Ramos (cell line): ENCODE results near the gene ERGIC3.

Source experiments
- in situ Hi-C: fragments of 300-500 bp; cut with MboI; formaldehyde crosslinking; loops from one replicate; pipeline ENCODE4 v1.14.3; 2022; ENCODE audit warnings: low sequenced_read_pairs; ENCODE audit not compliant: unreplicated experiment

Gene ERGIC3

GRCh38 chr20:35541783-35542662 lies at the start of gene ERGIC3:
Gene ERGIC3 (plus strand): TSS chr20:35542078. CDS start chr20:35542098, 20 bp downstream.
- in situ Hi-C loops: no loop called here

- in situ Hi-C loops: no loop called here
Observed at GRCh38 chr20:35492352-35492751, 49.5 kb upstream of the ERGIC3 start.

- in situ Hi-C loops: no loop called here
Observed at GRCh38 chr20:35496481-35496880, 45.4 kb upstream of the ERGIC3 start.

- in situ Hi-C loops: no loop called here
Observed at GRCh38 chr20:35497320-35497719, 44.6 kb upstream of the ERGIC3 start.

GRCh38 chr20:35497780-35498189 lies 44.1 kb upstream of the ERGIC3 start:
- in situ Hi-C loops: no loop called here

GRCh38 chr20:35499271-35499670 lies 42.6 kb upstream of the ERGIC3 start:
- in situ Hi-C loops: no loop called here

- in situ Hi-C loops: no loop called here
Observed at GRCh38 chr20:35502352-35502751, 39.5 kb upstream of the ERGIC3 start.

- in situ Hi-C loops: no loop called here
Observed at GRCh38 chr20:35503281-35503680, 38.6 kb upstream of the ERGIC3 start.

- in situ Hi-C loops: no loop called here
Observed at GRCh38 chr20:35503841-35504561, 37.9 kb upstream of the ERGIC3 start.

GRCh38 chr20:35504751-35505150 lies 37.1 kb upstream of the ERGIC3 start:
- in situ Hi-C loops: no loop called here

GRCh38 chr20:35506179-35506578 lies 35.7 kb upstream of the ERGIC3 start:
- in situ Hi-C loops: no loop called here

GRCh38 chr20:35506872-35507638 lies 34.8 kb upstream of the ERGIC3 start:
- in situ Hi-C loops: no loop called here

- in situ Hi-C loops: no loop called here
Observed at GRCh38 chr20:35508493-35509218, 33.2 kb upstream of the ERGIC3 start.

- in situ Hi-C loops: no loop called here
Observed at GRCh38 chr20:35510951-35511735, 30.7 kb upstream of the ERGIC3 start.

- in situ Hi-C loops: no loop called here
Observed at GRCh38 chr20:35511814-35512420, 30.0 kb upstream of the ERGIC3 start.

- in situ Hi-C loops: no loop called here
Observed at GRCh38 chr20:35514371-35514932, 27.4 kb upstream of the ERGIC3 start.

- in situ Hi-C loops: no loop called here
Observed at GRCh38 chr20:35515341-35515740, 26.5 kb upstream of the ERGIC3 start.

- in situ Hi-C loops: no loop called here
Observed at GRCh38 chr20:35515949-35516645, 25.8 kb upstream of the ERGIC3 start.
